Measurements from ENCODE around the gene LRMDA.

Gene LRMDA

GRCh38 chr10:75707080-75707840 lies 275.8 kb downstream of the LRMDA start:
- Histone ChIP-seq H3K27ac (ENCODE audit: low read length) (no peak overlapping the region), H2AFZ (ENCODE audit: low read depth, low read length) (no peak overlapping the region), H3K4me1 (ENCODE audit: low read length) (no peaks in the 10 kb centered on the region), H3K9me3 (ENCODE audit: insufficient read depth, low read length) (no peaks in the 10 kb centered on the region), H4K20me1 (ENCODE audit: insufficient read depth, low read length) (no peaks in the 10 kb centered on the region), H3K4me3 (ENCODE audit: low read length) (no peak overlapping the region), H3K36me3 (replicated peaks; ENCODE audit: low read depth, low read length) (no peaks in the 10 kb centered on the region), H3K4me2 (ENCODE audit: low read length) (no peak overlapping the region), H3K79me2 (ENCODE audit: low read length) (no peaks in the 10 kb centered on the region), H3K27me3 (ENCODE audit: low read depth, low read length) (no peaks in the 10 kb centered on the region), H3K9ac (ENCODE audit: low read length) (no peak overlapping the region)
- no peak for TF ChIP-seq EZH2phosphoT487 (IDR thresholded peaks at IDR 0.05; ENCODE audit: low read depth)
- no peak for TF ChIP-seq CTCF (IDR thresholded peaks at IDR 0.05; ENCODE audit: low read depth, low read length)

GRCh38 chr10:75708060-75708459 lies 276.6 kb downstream of the LRMDA start:
- Histone ChIP-seq H4K20me1 (ENCODE audit: insufficient read depth, low read length) (no peaks in the 10 kb centered on the region), H3K27me3 (ENCODE audit: low read depth, low read length) (no peaks in the 10 kb centered on the region), H3K9ac (ENCODE audit: low read length) (no peak overlapping the region), H3K4me1 (ENCODE audit: low read length) (no peaks in the 10 kb centered on the region), H3K4me2 (ENCODE audit: low read length) (no peak overlapping the region), H2AFZ (ENCODE audit: low read depth, low read length) (no peak overlapping the region), H3K4me3 (ENCODE audit: low read length) (no peak overlapping the region), H3K27ac (ENCODE audit: low read length) (no peak overlapping the region), H3K79me2 (ENCODE audit: low read length) (no peaks in the 10 kb centered on the region), H3K9me3 (ENCODE audit: insufficient read depth, low read length) (no peaks in the 10 kb centered on the region), H3K36me3 (replicated peaks; ENCODE audit: low read depth, low read length) (no peaks in the 10 kb centered on the region)
- TF ChIP-seq EZH2phosphoT487 (IDR thresholded peaks at IDR 0.05; ENCODE audit: low read depth) = no peak
- TF ChIP-seq CTCF (IDR thresholded peaks at IDR 0.05; ENCODE audit: low read depth, low read length) = no peak

- no peak overlapping the region for H2AFZ ChIP-seq (ENCODE audit: low read depth, low read length)
- no peak overlapping the region for H3K4me3 ChIP-seq (ENCODE audit: low read length)
- H3K4me1 ChIP-seq (ENCODE audit: low read length) = no peaks in the 10 kb centered on the region
- H3K4me2 ChIP-seq (ENCODE audit: low read length) = no peak overlapping the region
- H3K27me3 ChIP-seq (ENCODE audit: low read depth, low read length) = no peaks in the 10 kb centered on the region
- H3K9ac ChIP-seq (ENCODE audit: low read length) = no peak overlapping the region
- H3K9me3 ChIP-seq (ENCODE audit: insufficient read depth, low read length) = no peaks in the 10 kb centered on the region
- no peak for TF ChIP-seq EZH2phosphoT487 (IDR thresholded peaks at IDR 0.05; ENCODE audit: low read depth)
- no peak for TF ChIP-seq CTCF (IDR thresholded peaks at IDR 0.05; ENCODE audit: low read depth, low read length)
- no peak overlapping the region for H3K27ac ChIP-seq (ENCODE audit: low read length)
- no peaks in the 10 kb centered on the region for H3K36me3 ChIP-seq (replicated peaks; ENCODE audit: low read depth, low read length)
- H4K20me1 ChIP-seq (ENCODE audit: insufficient read depth, low read length) = no peaks in the 10 kb centered on the region
- no peaks in the 10 kb centered on the region for H3K79me2 ChIP-seq (ENCODE audit: low read length)
Observed at GRCh38 chr10:75709245-75709644, 277.8 kb downstream of the LRMDA start.

GRCh38 chr10:75709811-75710210 lies 278.4 kb downstream of the LRMDA start:
- Histone ChIP-seq H3K4me2 (ENCODE audit: low read length) (no peak overlapping the region), H3K9ac (ENCODE audit: low read length) (no peak overlapping the region), H4K20me1 (ENCODE audit: insufficient read depth, low read length) (no peaks in the 10 kb centered on the region), H2AFZ (ENCODE audit: low read depth, low read length) (no peak overlapping the region), H3K36me3 (replicated peaks; ENCODE audit: low read depth, low read length) (no peaks in the 10 kb centered on the region), H3K79me2 (ENCODE audit: low read length) (no peaks in the 10 kb centered on the region), H3K4me1 (ENCODE audit: low read length) (no peaks in the 10 kb centered on the region), H3K27ac (ENCODE audit: low read length) (no peak overlapping the region), H3K27me3 (ENCODE audit: low read depth, low read length) (no peaks in the 10 kb centered on the region), H3K4me3 (ENCODE audit: low read length) (no peak overlapping the region), H3K9me3 (ENCODE audit: insufficient read depth, low read length) (no peaks in the 10 kb centered on the region)
- TF ChIP-seq EZH2phosphoT487 (IDR thresholded peaks at IDR 0.05; ENCODE audit: low read depth) = no peak
- TF ChIP-seq CTCF (IDR thresholded peaks at IDR 0.05; ENCODE audit: low read depth, low read length) = no peak

Measured in OCI-LY3 (cell line).